RWPE2 (cell line): Measurements from ENCODE around the gene CCL1.

ENCODE experiments used
- ATAC-seq: fragments of 200-7000 bp; cut with Tn5 transposase; 3 replicates; pipeline ENCODE4 v1.9.1; 2021; ENCODE audit warnings: low read depth
- DNase-seq: peaks from one replicate; pipeline ENCODE4 v3.0.0-alpha.2; 2020; ENCODE audit warnings: low spot score
- H3K27ac ChIP-seq: fragments of 450-650 bp; 2 replicates; pipeline ENCODE4 v1.5.1; 2017; ENCODE audit warnings: mild to moderate bottlenecking; ENCODE audit not compliant: poor library complexity, severe bottlenecking
- H3K27me3 ChIP-seq: fragments of 250-450 bp; sonication (Bioruptor Pico); 2 replicates; pipeline ENCODE4 v1.5.1; 2021; ENCODE audit warnings: mild to moderate bottlenecking, moderate library complexity; ENCODE audit not compliant: insufficient read depth, poor library complexity, severe bottlenecking
- H3K36me3 ChIP-seq: fragments of 250-450 bp; sonication (Bioruptor Pico); 2 replicates; pipeline ENCODE4 v1.5.1; 2020; ENCODE audit warnings: low read depth, mild to moderate bottlenecking, moderate library complexity
- H3K4me1 ChIP-seq: fragments of 250-450 bp; sonication (Bioruptor Pico); 2 replicates; pipeline ENCODE4 v1.5.1; 2021; ENCODE audit warnings: mild to moderate bottlenecking, moderate library complexity; ENCODE audit not compliant: insufficient read depth, poor library complexity, severe bottlenecking
- H3K4me3 ChIP-seq: fragments of 250-450 bp; sonication (Bioruptor Pico); 2 replicates; pipeline ENCODE4 v1.5.1; 2021; ENCODE audit warnings: mild to moderate bottlenecking, moderate library complexity; ENCODE audit not compliant: severe bottlenecking
- H3K9me3 ChIP-seq: fragments of 250-450 bp; sonication (Bioruptor Pico); 2 replicates; pipeline ENCODE4 v1.5.1; 2021; ENCODE audit warnings: mild to moderate bottlenecking, moderate library complexity; ENCODE audit not compliant: severe bottlenecking
- TF ChIP-seq, protein P1 (sequence below): fragments of 450-650 bp; IDR thresholded peaks from one replicate; pipeline ENCODE4 v1.5.1; 2017; ENCODE audit warnings: mild to moderate bottlenecking, moderate library complexity; ENCODE audit not compliant: poor library complexity, severe bottlenecking

CCL1 gene

DNA sequence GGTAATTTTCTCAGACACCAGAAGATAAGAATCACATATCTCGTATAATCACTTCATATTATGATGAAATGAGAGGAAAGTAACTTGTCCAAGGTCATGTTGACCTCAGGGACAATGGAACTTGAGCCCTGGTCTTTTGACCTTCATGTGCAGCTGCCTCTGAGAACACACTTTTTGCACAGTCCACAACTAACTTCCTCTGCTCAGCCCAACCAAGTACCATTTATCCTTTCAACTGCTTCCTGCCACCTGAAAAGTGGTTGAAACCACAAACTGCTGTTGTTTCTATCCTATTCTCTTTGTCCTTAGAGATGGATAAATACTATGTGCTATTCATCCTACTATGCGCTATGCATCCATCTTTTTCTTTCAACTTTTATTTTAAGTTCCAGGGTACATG, 2.3 kb upstream of the CCL1 start:
- no peaks in the 10 kb centered on the region for H3K36me3 ChIP-seq
- no peaks in the 10 kb centered on the region for H3K4me1 ChIP-seq
- DNase-seq: no peak
- no peak overlapping the region for H3K4me3 ChIP-seq
- ATAC-seq: no peak
- TF ChIP-seq, protein P1, sequence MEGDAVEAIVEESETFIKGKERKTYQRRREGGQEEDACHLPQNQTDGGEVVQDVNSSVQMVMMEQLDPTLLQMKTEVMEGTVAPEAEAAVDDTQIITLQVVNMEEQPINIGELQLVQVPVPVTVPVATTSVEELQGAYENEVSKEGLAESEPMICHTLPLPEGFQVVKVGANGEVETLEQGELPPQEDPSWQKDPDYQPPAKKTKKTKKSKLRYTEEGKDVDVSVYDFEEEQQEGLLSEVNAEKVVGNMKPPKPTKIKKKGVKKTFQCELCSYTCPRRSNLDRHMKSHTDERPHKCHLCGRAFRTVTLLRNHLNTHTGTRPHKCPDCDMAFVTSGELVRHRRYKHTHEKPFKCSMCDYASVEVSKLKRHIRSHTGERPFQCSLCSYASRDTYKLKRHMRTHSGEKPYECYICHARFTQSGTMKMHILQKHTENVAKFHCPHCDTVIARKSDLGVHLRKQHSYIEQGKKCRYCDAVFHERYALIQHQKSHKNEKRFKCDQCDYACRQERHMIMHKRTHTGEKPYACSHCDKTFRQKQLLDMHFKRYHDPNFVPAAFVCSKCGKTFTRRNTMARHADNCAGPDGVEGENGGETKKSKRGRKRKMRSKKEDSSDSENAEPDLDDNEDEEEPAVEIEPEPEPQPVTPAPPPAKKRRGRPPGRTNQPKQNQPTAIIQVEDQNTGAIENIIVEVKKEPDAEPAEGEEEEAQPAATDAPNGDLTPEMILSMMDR: no peak
- no peaks in the 10 kb centered on the region for H3K27me3 ChIP-seq
- no peaks in the 10 kb centered on the region for H3K9me3 ChIP-seq
- H3K27ac ChIP-seq: no peak overlapping the region

DNA sequence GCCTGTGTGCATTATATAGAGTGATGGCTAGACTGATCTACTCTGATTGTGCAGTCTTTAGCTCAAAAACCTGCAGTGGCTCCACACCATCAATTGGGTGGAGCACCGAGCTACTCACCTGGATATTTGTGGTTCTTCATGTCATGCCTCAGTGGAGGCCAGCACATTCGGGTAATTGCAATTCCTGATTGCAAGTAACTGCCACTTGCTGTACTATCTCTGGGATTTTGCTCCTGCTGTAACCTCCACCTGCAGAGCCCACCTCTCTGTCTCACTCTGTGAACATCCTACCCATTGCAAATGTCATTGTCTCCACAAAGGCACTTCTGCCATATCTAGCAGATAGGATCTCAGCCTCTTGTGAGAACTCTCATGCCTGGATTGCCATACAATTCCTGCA, 1.7 kb upstream of the CCL1 start:
- no peaks in the 10 kb centered on the region for H3K36me3 ChIP-seq
- ATAC-seq: no peak

GRCh38 chr17:34361478-34362061, 1.5 kb downstream of the CCL1 start:
- Histone ChIP-seq H3K27me3 (no peaks in the 10 kb centered on the region), H3K4me3 (no peak overlapping the region), H3K9me3 (no peaks in the 10 kb centered on the region), H3K36me3 (no peaks in the 10 kb centered on the region), H3K27ac (no peak overlapping the region), H3K4me1 (no peaks in the 10 kb centered on the region)
- TF ChIP-seq, protein P1: peak; percentile 97
- ATAC-seq (peak; percentile 88), DNase-seq (no peak)

More for the DNA sequence above, 1.7 kb upstream of the CCL1 start:
- Histone ChIP-seq H3K4me1 (no peaks in the 10 kb centered on the region), H3K4me3 (no peak overlapping the region), H3K9me3 (no peaks in the 10 kb centered on the region), H3K27me3 (no peaks in the 10 kb centered on the region), H3K27ac (no peak overlapping the region)
- no peak for DNase-seq
- TF ChIP-seq, protein P1: no peak

GRCh38 chr17:34360601-34361270, 2.3 kb downstream of the CCL1 start:
- Histone ChIP-seq H3K27ac (no peak overlapping the region), H3K9me3 (no peaks in the 10 kb centered on the region), H3K4me1 (no peaks in the 10 kb centered on the region), H3K4me3 (no peak overlapping the region), H3K27me3 (no peaks in the 10 kb centered on the region), H3K36me3 (no peaks in the 10 kb centered on the region)
- TF ChIP-seq, protein P1: no peak
- no peak for ATAC-seq
- no peak for DNase-seq

DNA sequence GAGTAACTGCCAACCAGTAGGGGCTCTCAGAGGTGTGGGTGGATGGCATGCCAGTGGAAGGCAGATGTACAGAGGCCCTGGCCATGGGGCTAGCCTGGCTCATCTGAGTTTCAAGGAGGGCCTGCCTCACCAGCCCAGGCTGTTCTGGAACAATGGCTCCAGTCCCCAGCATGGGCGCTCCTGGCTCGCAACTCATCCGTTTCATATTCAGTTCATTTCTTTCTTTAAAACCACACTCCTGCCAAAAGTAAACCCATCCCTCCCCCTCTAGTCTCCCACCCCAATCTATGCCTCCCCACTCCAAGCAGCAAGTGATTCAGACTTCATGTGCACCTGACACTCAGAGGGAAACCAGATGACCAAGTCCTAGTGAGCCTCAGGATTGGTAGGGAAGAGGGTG, 4.4 kb downstream of the CCL1 start:
- Histone ChIP-seq H3K36me3 (no peaks in the 10 kb centered on the region), H3K27ac (no peak overlapping the region), H3K27me3 (no peaks in the 10 kb centered on the region), H3K4me3 (no peak overlapping the region), H3K9me3 (no peaks in the 10 kb centered on the region), H3K4me1 (no peaks in the 10 kb centered on the region)
- TF ChIP-seq, protein P1: no peak
- no peak for DNase-seq
- no peak for ATAC-seq
